HEK293 (cell line): ENCODE data around the gene MRPL4.

ENCODE experiments used
- CTCF ChIP-seq: fragments of 450-650 bp; formaldehyde crosslinking; IDR thresholded peaks from 2 replicates; pipeline ENCODE4 v1.5.1; 2016; ENCODE audit warnings: missing biosample characterization, missing genetic modification characterization
- GFI1B ChIP-seq: fragments of 450-650 bp; formaldehyde crosslinking; IDR thresholded peaks from 2 replicates; pipeline ENCODE4 v1.5.1; 2016; ENCODE audit warnings: missing biosample characterization, missing genetic modification characterization
- KLF16 ChIP-seq: fragments of 450-650 bp; formaldehyde crosslinking; IDR thresholded peaks from 2 replicates; pipeline ENCODE4 v1.5.1; 2017; ENCODE audit warnings: missing biosample characterization, missing genetic modification characterization
- KLF7 ChIP-seq: fragments of 450-650 bp; formaldehyde crosslinking; IDR thresholded peaks from 2 replicates; pipeline ENCODE4 v1.5.1; 2016; ENCODE audit warnings: missing biosample characterization, missing genetic modification characterization, borderline replicate concordance
- REST ChIP-seq: fragments of 450-650 bp; formaldehyde crosslinking; IDR thresholded peaks from 2 replicates; pipeline ENCODE4 v1.5.1; 2016; ENCODE audit warnings: missing biosample characterization, missing genetic modification characterization
- TCF7L2 ChIP-seq: IDR thresholded peaks from 2 replicates; pipeline ENCODE4 v1.6.1; 2011; ENCODE audit warnings: low read depth, mild to moderate bottlenecking, inconsistent platforms, low read length, moderate library complexity, borderline replicate concordance
- ZBTB7A ChIP-seq: fragments of 450-650 bp; formaldehyde crosslinking; IDR thresholded peaks from 2 replicates; pipeline ENCODE4 v1.5.1; 2016; ENCODE audit warnings: low read depth, missing biosample characterization, missing genetic modification characterization
- ZNF121 ChIP-seq: fragments of 450-650 bp; formaldehyde crosslinking; IDR thresholded peaks from 2 replicates; pipeline ENCODE4 v1.5.1; 2016; ENCODE audit warnings: missing biosample characterization, missing genetic modification characterization
- ZNF140 ChIP-seq: fragments of 450-650 bp; formaldehyde crosslinking; IDR thresholded peaks from 2 replicates; pipeline ENCODE4 v1.5.1; 2016; ENCODE audit warnings: missing biosample characterization, missing genetic modification characterization
- ZNF174 ChIP-seq: fragments of 450-650 bp; formaldehyde crosslinking; IDR thresholded peaks from 2 replicates; pipeline ENCODE4 v1.5.0; 2017; ENCODE audit warnings: missing biosample characterization, mild to moderate bottlenecking, missing genetic modification characterization
- ZNF362 ChIP-seq: fragments of 450-650 bp; formaldehyde crosslinking; IDR thresholded peaks from 2 replicates; pipeline ENCODE4 v1.5.1; 2016; ENCODE audit warnings: missing biosample characterization, missing genetic modification characterization
- ZNF449 ChIP-seq: fragments of 450-650 bp; formaldehyde crosslinking; IDR thresholded peaks from 2 replicates; pipeline ENCODE4 v1.5.1; 2017; ENCODE audit warnings: missing biosample characterization, mild to moderate bottlenecking, missing genetic modification characterization, moderate library complexity
- ZNF670 ChIP-seq: fragments of 450-650 bp; formaldehyde crosslinking; IDR thresholded peaks from 2 replicates; pipeline ENCODE4 v1.5.1; 2016; ENCODE audit warnings: missing biosample characterization, missing genetic modification characterization, low read depth
- ZNF837 ChIP-seq: fragments of 450-650 bp; formaldehyde crosslinking; IDR thresholded peaks from 2 replicates; pipeline ENCODE4 v1.5.1; 2016; ENCODE audit warnings: missing biosample characterization, missing genetic modification characterization

GRCh38 chr19:10227026-10227971 lies 24.7 kb upstream of the MRPL4 start:
- TF ChIP-seq ZNF837 (tag by site-specific recombination) (no peak), GFI1B (no peak), KLF16 (no peak), ZNF174 (no peak), CTCF (no peak), TCF7L2 (no peak), KLF7 (tag by site-specific recombination) (no peak), ZNF362 (tag by site-specific recombination) (no peak), REST (tag by site-specific recombination) (no peak), ZNF121 (tag by site-specific recombination) (no peak), ZNF449 (tag by site-specific recombination) (no peak), ZNF670 (tag by site-specific recombination) (no peak), ZBTB7A (tag by site-specific recombination) (no peak), ZNF140 (tag by site-specific recombination) (no peak)
